CD4-positive, alpha-beta T cell treated with Interleukin-17A for 4 hours (primary cell): ENCODE results near the gene FAM174C.

ENCODE experiments used
- DNase-seq: peaks from one replicate; pipeline ENCODE4 v3.0.0-alpha.2; 2020; ENCODE audit warnings: mixed read lengths

FAM174C gene

DNA sequence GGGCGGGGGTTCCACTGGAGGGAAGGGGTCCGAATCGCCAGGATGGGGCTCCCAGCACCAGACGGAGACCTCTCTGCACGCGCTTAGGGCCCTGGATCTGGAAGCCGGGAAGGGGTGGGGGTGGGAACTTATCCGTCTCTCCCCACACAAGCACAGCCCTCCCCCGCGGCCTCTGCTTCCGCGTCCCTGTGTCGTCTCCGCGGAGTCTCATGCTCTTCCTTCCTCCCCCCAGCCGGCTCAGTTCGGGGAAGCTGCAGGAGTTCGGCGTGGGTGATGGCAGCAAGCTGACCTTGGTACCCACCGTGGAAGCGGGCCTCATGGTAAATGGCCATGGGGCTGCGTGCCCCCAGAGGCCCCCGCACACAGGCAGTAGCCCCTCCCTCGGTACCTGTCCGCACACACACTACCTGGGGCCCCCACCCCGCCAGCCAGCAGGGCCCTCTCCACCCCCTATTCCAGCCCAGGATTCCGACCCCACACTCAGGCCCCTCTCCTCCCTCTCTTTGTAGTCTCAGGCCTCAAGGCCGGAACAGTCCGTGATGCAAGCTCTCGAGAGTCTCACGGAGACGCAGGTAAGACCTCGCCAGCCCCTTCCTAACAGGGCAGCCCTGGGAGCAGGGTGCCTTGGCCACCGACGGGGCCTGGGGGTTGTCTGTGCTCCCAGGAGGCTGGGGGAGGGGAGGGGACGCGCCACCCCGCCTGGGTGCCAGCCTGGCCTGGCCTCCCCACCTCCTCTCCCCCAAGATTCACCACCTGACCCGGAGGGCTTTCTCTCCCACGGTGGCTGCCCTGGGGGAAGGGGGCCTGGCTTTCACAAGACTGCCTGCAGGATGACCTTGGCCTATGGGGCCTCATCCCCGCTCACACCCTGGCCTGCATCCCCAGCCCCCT is 23.8 kb upstream of the FAM174C start:
- peak; percentile 85 for DNase-seq

GRCh38 chr19:1252221-1252820 is 23.0 kb upstream of the FAM174C start:
- DNase-seq = peak; percentile 83

GRCh38 chr19:1252821-1253513 is 22.4 kb upstream of the FAM174C start:
- DNase-seq = peak; percentile 90

DNA sequence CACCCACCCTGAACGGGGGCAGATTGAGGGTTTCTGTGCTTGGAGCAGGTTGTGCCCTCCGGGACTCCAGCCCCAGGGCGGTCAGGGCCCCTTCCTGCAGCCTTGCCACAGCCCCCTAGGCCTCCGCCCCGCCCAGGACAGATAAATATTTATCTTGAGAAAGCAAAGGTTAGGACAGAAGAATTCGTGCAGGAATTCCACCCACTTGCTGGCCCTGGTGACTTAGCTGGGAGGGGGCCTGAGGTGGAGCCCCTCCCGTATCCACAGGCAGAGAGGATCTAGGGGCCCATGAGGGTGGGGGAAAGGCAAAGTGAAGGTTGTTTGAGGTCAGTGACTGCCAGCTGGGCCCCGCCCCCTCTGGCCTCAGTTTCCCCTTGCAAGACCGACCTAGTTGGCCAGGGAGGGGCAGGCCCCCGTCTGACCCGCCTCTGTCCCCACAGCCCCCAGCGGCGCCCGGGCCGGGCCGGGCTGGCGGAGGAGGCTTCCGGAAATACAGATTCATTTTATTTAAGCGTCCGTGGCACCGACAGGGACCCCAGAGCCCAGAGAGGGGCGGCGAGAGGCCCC is 21.7 kb upstream of the FAM174C start:
- DNase-seq = no peak

- DNase-seq = no peak
Measured at GRCh38 chr19:1254081-1254527, 21.2 kb upstream of the FAM174C start.

DNA sequence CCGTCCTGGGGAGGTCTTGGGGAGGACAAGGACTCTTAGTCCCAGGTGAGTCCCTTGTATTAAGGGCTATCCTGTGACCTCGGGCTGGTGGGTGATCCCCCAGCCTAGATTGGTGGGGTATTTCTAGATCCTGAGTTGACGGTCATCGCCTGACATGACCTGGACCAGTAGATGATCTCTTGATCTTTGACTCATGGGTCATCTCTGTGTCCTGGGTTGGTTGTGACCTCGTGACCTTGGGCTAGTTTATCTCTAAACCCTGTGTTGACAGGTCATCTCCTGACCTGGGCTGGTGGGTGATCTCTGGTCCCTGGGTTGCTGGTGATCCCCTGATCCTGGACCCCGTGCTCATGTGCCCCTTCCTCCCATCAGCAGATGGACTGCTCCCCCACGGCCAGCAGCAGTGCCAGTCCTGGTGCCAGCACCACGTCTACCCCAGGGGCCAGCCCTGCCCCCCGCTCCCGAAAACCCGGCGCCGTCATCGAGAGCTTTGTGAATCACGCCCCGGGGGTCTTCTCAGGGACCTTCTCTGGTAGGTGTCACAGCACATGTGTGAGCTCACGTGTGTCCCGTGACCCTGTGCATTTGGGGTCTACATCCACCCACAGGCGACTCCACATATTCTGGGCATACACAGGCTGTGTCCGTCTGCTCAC is 20.7 kb upstream of the FAM174C start:
- DNase-seq = no peak

DNA sequence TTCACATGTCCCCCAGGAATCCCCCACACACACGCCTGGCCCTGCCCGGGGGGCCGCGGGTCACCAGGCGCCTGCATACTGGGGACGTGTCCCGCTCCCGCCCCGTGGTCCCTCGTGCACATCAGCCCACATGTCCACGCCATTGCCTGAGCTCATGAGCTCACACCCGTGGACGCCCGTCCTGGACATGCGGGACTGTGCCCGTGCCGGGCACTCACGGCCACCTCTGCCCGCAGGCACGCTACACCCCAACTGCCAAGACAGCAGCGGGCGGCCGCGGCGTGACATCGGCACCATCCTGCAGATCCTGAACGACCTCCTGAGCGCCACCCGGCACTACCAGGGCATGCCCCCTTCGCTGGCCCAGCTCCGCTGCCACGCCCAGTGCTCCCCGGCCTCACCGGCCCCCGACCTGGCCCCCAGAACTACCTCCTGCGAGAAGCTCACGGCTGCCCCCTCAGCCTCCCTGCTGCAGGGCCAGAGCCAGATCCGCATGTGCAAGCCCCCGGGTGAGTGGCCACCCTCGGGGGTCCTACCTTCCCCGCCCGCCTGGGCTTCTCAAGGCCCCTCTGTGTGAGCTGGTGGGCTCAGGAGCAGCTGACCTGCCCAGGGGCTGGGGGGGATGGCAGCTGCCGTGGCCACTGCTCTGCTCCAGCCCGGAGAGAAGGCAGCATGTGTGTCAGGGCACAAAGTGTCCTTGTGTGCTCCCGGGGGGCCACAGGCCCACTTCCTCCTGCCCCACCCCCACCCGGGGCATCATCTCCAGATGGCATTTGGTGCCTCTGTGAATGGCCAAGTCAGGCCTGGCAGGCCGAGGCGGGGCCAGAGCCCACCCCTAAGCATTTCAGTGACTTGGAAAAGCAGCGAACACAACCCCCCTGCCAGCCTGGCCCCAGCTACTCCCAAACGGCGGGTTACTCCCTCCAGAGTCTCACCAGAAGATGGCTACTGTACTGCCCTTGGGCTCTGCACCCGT is 19.9 kb upstream of the FAM174C start:
- DNase-seq = no peak

DNA sequence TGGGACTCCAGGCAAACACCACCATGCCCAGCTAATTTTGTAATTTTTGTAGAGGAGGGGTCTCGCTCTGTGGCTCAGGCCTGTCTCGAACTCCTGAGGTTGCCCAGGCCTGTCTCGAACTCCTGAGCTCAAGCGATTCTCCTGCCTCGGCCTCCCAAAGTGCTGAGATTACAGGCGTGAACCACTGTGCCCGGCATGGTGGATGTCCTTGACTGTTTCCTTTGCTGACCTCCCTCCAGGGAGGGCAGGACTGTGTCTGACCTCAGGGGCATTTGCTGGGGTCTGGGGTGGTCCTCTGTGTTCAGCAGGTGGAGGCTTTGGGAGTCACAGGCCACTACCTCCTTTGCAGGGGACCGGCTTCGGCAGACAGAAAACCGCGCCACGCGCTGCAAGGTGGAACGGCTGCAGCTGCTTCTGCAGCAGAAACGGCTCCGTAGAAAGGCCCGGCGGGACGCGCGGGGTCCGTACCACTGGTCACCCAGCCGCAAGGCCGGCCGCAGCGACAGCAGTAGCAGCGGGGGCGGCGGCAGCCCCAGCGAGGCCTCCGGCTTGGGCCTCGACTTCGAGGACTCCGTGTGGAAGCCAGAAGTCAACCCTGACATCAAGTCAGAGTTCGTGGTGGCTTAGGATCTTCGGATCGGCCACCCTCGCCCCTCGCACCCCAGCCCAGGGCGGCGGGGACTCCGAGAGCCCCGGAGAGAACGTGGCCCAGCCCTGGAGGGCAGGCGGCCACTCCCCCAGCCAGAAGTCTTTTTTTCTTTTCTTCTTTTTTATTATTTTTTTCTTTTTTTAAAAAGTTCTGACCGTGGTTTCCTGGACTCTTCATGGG is 18.5 kb upstream of the FAM174C start:
- DNase-seq = no peak

- no peak for DNase-seq
Measured at GRCh38 chr19:1257475-1258162, 17.7 kb upstream of the FAM174C start.

DNA sequence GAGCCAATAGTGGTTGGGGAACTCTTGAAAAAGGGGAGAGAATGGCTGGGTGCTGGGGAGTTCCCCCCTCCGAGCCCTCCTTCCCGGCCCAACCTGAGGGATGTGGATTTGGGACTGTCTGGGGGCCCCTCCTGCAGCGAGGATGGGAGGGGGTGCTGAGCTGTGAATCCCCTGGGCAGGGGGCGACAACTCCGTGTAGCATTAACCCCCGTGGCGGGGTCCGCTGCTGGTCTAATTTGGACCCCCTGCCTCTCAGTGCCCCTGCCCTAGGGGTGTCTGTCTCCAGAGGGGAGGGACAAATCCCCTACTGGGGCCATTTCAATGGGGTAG is 17.2 kb upstream of the FAM174C start:
- no peak for DNase-seq

DNA sequence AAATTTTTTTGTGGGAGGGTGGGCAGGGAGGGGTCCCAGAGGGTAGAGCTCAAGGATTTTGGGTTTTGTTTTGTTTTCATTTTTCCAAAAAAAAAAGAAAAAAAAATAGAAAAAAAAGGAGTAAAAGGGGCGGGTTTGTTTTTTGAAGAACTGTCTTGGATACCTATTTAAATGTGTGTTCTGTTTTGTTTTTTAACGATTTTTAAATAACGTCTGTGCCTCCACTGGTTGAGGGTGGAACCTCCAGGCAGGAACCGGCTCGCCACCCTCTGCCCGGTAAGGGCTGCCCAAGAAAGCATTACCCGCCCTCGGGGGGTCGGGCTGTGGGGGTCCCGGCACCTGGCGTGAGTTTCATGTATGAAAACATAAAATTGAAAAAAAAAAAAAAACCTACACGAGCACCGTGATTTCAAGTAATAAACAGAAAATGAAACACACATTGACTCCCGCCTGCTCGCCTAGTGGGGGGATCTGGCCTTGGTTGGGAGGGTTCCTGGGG is 16.6 kb upstream of the FAM174C start:
- no peak for DNase-seq

DNA sequence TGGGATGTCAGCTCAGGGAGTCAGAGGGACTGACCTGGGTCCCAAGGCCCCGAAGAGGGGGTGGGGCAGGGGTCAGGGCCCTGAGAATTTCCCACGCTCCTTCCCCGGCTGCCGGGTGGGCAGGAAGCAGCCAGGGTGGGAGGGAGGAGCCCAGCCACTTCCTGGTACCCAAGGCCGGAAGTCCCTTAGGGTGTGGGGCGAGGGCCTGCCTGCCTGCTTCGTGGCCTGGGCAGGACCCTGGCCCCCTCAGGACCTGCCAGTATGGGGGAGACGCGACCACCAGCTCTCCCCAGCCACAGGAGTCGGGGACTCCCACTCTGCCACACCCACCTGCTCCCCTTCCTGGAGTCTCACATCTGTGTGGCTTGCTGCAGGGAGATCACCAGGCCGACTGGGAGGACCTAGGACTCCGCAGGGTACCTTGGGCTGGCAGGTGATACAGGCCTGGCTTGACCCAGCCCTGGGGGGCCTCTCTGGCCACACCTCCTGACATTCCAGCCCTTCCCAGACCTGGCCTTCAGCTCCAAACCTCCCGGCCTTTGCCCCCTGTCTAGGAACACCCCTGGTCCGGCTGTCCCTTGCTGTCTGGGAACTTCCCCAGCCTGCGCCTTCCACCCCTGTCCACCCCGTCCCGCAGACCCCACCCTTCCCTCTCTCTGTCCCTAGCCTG is 16.0 kb upstream of the FAM174C start:
- DNase-seq = peak; percentile 75

GRCh38 chr19:1259876-1260748 is 15.2 kb upstream of the FAM174C start:
- peak; percentile 62 for DNase-seq

DNA sequence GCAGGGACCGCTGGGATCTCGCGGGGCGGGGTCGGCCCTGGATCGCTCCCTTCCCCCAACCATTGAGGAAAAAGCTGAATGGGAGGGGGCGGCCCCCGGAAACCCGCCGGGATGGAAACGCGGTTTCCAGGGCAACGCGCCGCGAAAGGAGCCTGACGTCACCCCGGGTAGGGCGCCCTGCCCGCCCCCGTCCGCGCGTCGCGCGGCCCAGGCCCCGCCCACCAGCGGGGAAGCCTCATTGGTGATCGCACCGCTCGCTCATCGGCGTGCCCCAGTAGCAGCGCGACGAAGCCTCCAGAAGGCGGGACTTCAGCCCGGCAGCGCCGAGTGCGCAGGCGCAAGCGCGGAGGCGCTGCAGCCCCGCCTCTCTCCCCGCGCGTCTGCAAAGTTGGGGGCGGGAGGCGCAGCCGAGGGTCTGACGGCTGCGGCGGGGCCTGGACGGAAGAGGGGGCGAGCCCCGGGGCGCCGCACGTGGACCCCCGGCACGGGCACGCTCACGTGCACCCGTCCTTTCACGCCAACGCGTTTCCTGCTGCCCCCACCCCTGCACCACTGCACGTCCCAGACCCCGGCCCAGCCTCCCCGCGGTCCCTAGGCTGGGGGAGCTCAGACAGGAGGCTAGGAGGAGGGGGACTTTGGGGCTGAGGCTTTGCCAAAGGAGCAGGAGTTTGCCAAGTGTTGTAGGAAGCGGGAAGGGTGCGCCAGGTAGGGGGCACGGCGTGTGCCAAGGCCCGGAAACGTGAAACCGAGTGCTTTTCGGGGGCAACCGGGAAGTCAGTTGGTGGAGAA is 14.4 kb upstream of the FAM174C start:
- peak; percentile 98 for DNase-seq

DNA sequence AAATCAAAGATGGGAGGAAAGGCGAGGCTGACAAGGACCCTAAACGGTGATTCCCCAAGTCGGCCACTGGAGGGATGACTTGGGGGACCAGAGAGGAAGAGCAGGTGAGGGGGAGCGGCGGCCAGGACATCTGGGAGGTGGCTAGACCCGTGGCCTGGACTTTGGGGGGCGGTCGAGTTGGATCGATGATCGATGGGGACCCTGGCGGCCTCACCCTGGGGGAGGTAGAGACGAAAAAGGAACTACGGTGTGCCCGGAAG is 13.9 kb upstream of the FAM174C start:
- DNase-seq = no peak

DNA sequence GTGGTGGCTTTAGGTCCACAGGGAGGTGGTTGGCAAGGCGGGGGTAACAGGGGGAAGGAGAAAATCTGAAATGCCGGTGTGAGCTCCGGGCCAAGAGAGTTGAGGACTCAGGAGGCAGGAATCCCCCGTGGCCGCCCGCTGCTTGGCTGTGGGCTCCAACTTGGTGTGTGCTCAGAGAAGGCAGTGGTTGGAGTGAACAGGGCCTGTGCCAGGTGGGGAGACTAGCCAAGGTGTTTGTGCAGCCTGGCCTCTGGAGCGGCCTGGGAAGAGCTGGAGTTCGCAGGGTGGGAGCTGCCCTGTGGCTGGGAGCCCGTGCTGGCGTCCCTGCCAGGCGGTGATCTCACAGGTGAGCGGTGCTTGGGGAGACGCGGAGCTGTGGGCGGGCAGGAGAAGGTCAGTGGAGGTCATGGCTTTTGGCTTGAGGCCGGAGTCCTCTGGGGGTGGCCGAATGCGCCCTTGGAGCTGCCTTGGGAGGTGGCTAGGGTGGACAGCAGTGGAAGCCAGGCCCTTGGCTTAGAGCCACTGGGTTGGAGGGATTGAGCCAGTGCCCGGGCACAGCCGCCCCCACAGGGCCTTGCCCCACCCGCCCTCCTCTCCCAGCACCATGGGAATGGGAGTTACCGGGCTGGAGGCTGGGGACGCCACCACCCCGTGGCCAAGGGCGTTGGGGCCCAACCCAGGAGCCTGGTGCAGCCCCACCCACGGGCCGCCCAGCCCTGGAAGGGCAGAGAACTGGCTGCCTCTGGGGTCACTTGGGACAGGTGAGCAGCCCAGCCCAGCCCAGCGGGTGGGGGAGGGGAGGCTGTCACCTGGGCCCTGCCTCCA is 13.3 kb upstream of the FAM174C start:
- peak; percentile 28 for DNase-seq

DNA sequence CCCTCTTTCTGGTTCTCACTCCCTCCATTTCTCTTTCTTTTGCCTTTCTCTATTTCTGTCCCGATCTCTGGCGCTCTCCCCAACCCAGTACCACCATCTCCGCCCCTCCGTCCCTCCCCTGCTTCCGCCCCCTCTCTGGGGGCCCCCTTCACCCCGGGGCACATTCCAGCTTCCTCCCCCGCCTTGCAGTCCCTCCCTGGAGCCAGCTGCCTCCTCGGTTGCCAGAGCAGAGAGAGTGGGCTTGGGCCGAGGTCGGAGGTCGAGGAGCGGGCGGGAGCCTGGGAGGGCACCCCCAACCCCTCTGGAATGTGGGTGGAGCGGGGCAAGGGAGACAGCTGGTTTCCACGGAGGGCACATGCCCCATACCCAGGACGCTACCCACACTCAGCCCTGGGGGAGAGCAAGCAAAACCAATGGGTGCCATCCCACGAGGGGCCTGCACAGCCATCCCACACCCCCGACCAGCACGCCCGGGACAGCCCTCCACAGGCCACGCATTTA is 12.7 kb upstream of the FAM174C start:
- DNase-seq = no peak
